Mucosa of descending colon (tissue), 3 donors: ENCODE measurements around the gene NOG. TPM values are rescaled to one million over a fixed set of nuclear protein-coding genes. Genes with fewer than 3 reads are reported as not detected.

Source experiments
- ATAC-seq: fragments of 200-7000 bp; cut with Tn5 transposase; one replicate; pipeline ENCODE4 v1.9.1; 2020; ENCODE audit warnings: mild to moderate bottlenecking, moderate library complexity
- DNase-seq, 3 donors: peaks; one replicate each; pipeline ENCODE4 v3.0.0-alpha.2; 2020
- H3K36me3 ChIP-seq: fragments of 200-600 bp; one replicate; pipeline ENCODE4 v1.8.0; 2021; ENCODE audit warnings: low read depth, mild to moderate bottlenecking
- H3K4me1 ChIP-seq: fragments of 200-600 bp; one replicate; pipeline ENCODE4 v1.8.0; 2021; ENCODE audit warnings: low read depth, mild to moderate bottlenecking
- H3K4me3 ChIP-seq: fragments of 200-600 bp; one replicate; pipeline ENCODE4 v1.8.0; 2021; ENCODE audit warnings: mild to moderate bottlenecking
- H3K9me3 ChIP-seq: fragments of 200-600 bp; one replicate; pipeline ENCODE4 v1.8.0; 2021; ENCODE audit warnings: mild to moderate bottlenecking
- CTCF ChIP-seq: fragments of 200-600 bp; IDR thresholded peaks from one replicate; pipeline ENCODE4 v1.8.0; 2022; ENCODE audit warnings: antibody characterized with exemption, mild to moderate bottlenecking
- intact Hi-C, 2 donors: fragments of 100-400 bp; cut with DNase I in 1 of 2; cut with micrococcal nuclease in 1 of 2; formaldehyde crosslinking; loops; one replicate each; pipeline versions ENCODE4 v1.11.0 to v1.11.1; 2022; cut with DNase I, micrococcal nuclease
- total RNA-seq, 3 donors: library from RNA; stranded (reverse); fragmentation: NEBNext Ultra II Directional in 2 of 3; extraction: Animal tissue kit (Norgen Biotek cat#: 25700) in 2 of 3; gene quantifications; one replicate each; pipeline versions ENCODE4 v1.2.1 to v1.2.4, GENCODE V29; 2021 to 2023
- donor health status: DM: no; HTN: no; CAD: no; lungs with moderate emphysema.
- donor health status: DM: no; HTN: no; CAD: no.
- donor health status: DM: no; HTN: yes; CAD: no.

Gene NOG
- total RNA-seq, 3 donors from 2014 or later = 0.14 to 0.32 TPM; not detected in 1

- DNase-seq = no peak
- Histone ChIP-seq H3K4me3 (no peak overlapping the region), H3K9me3 (no peaks in the 10 kb centered on the region), H3K4me1 (no peaks in the 10 kb centered on the region), H3K36me3 (no peaks in the 10 kb centered on the region)
- TF ChIP-seq CTCF = no peak
- no peak for ATAC-seq
- intact Hi-C loops = no loop called here
Measured at GRCh38 chr17:56638591-56639051, 45.1 kb downstream of the NOG start.

- no peaks in the 10 kb centered on the region for H3K4me1 ChIP-seq
- no peak for DNase-seq
- intact Hi-C loops = no loop called here
- H3K9me3 ChIP-seq = no peaks in the 10 kb centered on the region
- TF ChIP-seq CTCF = no peak
- H3K36me3 ChIP-seq = no peaks in the 10 kb centered on the region
- no peak overlapping the region for H3K4me3 ChIP-seq
- ATAC-seq = no peak
Measured at GRCh38 chr17:56639517-56639916, 46.0 kb downstream of the NOG start.

GRCh38 chr17:56640116-56640515, 46.6 kb downstream of the NOG start:
- Histone ChIP-seq H3K9me3 (no peaks in the 10 kb centered on the region), H3K4me3 (no peak overlapping the region), H3K4me1 (no peaks in the 10 kb centered on the region), H3K36me3 (no peaks in the 10 kb centered on the region)
- no peak for TF ChIP-seq CTCF
- no peak for ATAC-seq
- intact Hi-C loops = no loop called here
- no peak for DNase-seq

GRCh38 chr17:56641373-56641772, 47.9 kb downstream of the NOG start:
- intact Hi-C loops = no loop called here
- no peak for TF ChIP-seq CTCF
- ATAC-seq (no peak), DNase-seq (no peak)
- Histone ChIP-seq H3K4me3 (no peak overlapping the region), H3K9me3 (no peaks in the 10 kb centered on the region), H3K36me3 (no peaks in the 10 kb centered on the region), H3K4me1 (no peaks in the 10 kb centered on the region)

- no peaks in the 10 kb centered on the region for H3K36me3 ChIP-seq
- no peak for TF ChIP-seq CTCF
- ATAC-seq (no peak), DNase-seq (no peak)
- H3K4me3 ChIP-seq = no peak overlapping the region
- no peaks in the 10 kb centered on the region for H3K9me3 ChIP-seq
- intact Hi-C loops = no loop called here
- no peaks in the 10 kb centered on the region for H3K4me1 ChIP-seq
Measured at GRCh38 chr17:56641894-56642293, 48.4 kb downstream of the NOG start.

- Histone ChIP-seq H3K4me1 (no peaks in the 10 kb centered on the region), H3K36me3 (no peaks in the 10 kb centered on the region), H3K4me3 (no peak overlapping the region), H3K9me3 (no peaks in the 10 kb centered on the region)
- intact Hi-C loops = no loop called here
- no peak for DNase-seq
- ATAC-seq = no peak
- no peak for TF ChIP-seq CTCF
Measured at GRCh38 chr17:56642424-56642823, 48.9 kb downstream of the NOG start.
